ENCODE results near the gene MCTP2. TPM values are rescaled to one million over a fixed set of nuclear protein-coding genes. Genes with fewer than 3 reads are reported as not detected.

Gene MCTP2
- total and polyA plus RNA-seq, 2 donors: 3.9 to 37.3 TPM

DNA sequence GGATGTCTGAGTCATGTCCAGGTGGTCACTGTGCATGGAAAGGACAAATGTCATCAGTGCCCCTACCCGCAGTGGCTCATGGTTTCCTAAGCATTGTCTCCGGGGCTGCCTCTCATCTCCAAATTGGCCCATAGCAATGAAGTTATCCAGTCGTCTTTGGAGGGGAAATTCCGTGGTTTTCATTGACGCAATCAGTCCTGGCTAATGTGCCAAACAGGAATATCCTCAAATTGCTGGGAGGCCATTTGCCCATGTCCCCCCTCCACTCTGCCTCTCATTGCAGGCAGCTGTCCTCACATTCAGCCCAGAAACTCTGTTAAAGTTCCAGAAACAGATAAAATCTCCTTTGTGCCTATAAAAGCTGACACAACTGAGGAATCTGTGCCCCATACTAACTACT, 81.6 kb downstream of the MCTP2 start:
- WGBS: 71% methylated on average over 5 of the region's 5 CpGs
- no peak for DNase-seq (ENCODE audit: extremely low spot score)

DNA sequence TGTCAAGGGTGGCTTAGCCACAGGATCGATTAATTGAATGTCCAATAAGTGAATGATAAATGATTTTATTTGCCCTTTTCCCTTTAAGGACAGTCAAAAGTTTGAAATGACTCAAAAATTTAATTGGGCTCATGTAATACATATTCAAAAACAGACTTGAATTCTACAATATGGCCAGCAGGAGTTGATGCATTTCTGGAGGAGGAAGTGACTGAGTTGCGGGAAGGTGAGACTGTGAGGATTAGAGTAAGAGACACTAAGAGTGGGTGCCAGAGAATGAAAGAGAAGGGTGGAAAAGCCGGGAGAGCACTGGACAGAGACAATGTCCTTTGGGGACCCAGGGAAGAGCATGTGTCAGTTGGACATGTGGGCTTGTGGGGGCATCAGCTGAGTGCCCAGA, 83.3 kb downstream of the MCTP2 start:
- H3K4me1 ChIP-seq (ENCODE audit: insufficient read depth): no peaks in the 10 kb centered on the region
- H3K4me3 ChIP-seq (ENCODE audit: low read depth, low read length): no peak overlapping the region
- no peak for DNase-seq (ENCODE audit: extremely low spot score)
- no peak overlapping the region for H3K27ac ChIP-seq (ENCODE audit: low read depth)
- peaks cover 2% of the 10 kb centered on the region for H3K36me3 ChIP-seq (ENCODE audit: insufficient read depth)
- WGBS: 87% methylated on average over 3 of the region's 3 CpGs

More for the DNA sequence above, 81.6 kb downstream of the MCTP2 start:
- H3K36me3 ChIP-seq (ENCODE audit: insufficient read depth): peaks cover 2% of the 10 kb centered on the region
- H3K27ac ChIP-seq (ENCODE audit: low read depth): no peak overlapping the region
- H3K4me1 ChIP-seq (ENCODE audit: insufficient read depth): no peaks in the 10 kb centered on the region
- H3K4me3 ChIP-seq (ENCODE audit: low read depth, low read length): no peak overlapping the region

DNA sequence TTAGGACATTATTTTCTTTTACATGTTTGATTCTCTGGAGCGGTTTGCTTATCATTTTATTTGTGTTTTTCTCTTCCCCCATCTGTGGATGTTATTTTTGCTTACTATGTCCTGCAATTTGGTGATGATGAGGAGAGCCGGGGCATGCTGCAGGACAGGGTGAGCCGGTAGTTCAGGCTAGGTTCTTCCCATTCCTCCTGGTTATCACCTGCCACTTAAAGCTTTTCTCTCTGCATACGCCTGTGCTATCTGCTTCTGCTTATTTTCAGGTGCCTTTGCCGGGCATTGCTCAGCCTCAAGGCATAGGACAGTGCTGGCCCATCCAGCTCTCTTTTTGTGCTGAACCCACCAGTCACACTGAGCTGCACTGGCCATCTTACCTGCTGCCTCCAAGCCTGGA, 85.8 kb downstream of the MCTP2 start:
- Histone ChIP-seq H3K27ac (ENCODE audit: low read depth) (no peak overlapping the region), H3K4me3 (ENCODE audit: low read depth, low read length) (no peak overlapping the region), H3K4me1 (ENCODE audit: insufficient read depth) (no peaks in the 10 kb centered on the region), H3K36me3 (ENCODE audit: insufficient read depth) (peaks cover 2% of the 10 kb centered on the region)
- DNase-seq (ENCODE audit: extremely low spot score): no peak
- 92% methylated on average over 5 of the region's 5 CpGs for WGBS

DNA sequence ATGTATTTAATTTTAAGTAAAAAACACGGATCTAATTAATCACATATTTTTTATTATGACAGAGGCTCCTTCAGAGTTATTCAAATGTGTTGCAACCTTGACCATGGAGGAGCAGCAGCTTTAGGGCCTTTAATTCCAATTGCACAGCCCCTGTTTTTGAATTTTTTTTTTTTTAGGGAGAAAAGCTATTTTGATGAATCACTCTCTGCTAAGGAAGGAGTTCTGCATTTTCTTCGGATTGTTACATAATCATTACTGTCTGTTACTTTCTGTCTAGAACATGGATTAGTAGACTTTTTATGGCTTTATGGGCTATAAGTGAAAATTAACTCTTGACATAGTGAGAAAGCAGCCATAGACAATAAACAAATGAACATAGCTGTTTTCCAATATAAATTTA, 90.8 kb downstream of the MCTP2 start:
- Histone ChIP-seq H3K36me3 (ENCODE audit: insufficient read depth) (no peaks in the 10 kb centered on the region), H3K4me3 (ENCODE audit: low read depth, low read length) (no peak overlapping the region), H3K4me1 (ENCODE audit: insufficient read depth) (no peaks in the 10 kb centered on the region), H3K27ac (ENCODE audit: low read depth) (no peak overlapping the region)
- no peak for DNase-seq (ENCODE audit: extremely low spot score)
- 60% methylated on average over 2 of the region's 2 CpGs for WGBS

DNA sequence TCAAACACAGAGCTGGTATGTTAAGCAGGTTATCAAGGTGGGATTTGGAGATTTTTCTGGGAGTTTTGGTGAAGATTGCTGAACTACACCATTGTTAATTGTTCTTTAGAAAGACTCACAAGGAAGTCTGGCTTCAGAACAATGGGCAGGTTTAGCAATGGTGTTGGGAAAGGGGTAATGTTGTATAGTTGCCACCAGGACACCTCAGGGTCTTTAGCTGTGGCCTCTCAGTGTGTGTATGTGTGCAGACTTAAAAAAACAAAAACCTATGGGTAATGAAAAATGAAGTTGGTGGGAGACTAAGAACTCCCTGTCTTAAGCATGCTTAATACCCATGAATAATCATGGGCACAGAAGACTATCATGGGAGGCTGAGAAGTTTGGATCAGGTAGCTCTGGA, 91.7 kb downstream of the MCTP2 start:
- Histone ChIP-seq H3K4me1 (ENCODE audit: insufficient read depth) (no peaks in the 10 kb centered on the region), H3K27ac (ENCODE audit: low read depth) (no peak overlapping the region), H3K4me3 (ENCODE audit: low read depth, low read length) (no peak overlapping the region), H3K36me3 (ENCODE audit: insufficient read depth) (no peaks in the 10 kb centered on the region)
- no peak for DNase-seq (ENCODE audit: extremely low spot score)

DNA sequence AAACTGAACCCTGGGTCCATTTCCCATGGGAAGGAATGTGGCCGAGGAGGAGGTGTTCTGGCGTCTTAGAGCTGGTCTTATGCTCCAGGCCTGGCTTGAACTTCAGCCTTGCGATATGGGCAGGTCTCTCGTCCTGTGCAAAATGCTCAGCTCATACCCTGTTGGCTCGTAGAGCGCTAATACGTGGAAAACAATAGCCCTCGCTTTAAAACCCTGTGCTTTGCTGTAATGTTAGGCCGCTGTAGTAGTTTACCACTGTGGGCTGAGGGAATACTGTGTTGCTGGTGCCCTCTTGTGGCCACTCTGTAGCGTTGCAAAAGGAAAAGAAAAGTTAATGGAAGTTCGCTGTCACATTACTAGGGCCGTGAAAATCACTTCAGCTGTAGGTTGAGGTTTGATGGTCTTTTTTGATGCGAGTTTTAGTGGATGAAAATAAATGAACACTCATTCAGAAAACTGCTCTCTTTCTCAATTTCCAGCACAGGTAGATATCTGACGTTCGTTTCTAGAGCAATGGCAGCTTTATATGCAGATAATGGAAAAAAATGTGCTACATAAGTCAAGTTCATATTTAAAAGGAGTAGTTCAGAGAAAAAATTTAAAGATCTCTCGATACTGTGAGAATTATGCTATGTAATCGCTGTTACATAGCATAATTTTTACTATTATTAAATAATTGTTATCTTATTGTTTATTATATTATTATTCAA, 92.9 kb downstream of the MCTP2 start:
- Histone ChIP-seq H3K27ac (ENCODE audit: low read depth) (no peak overlapping the region), H3K36me3 (ENCODE audit: insufficient read depth) (no peaks in the 10 kb centered on the region), H3K4me3 (ENCODE audit: low read depth, low read length) (no peak overlapping the region), H3K4me1 (ENCODE audit: insufficient read depth) (no peaks in the 10 kb centered on the region)
- DNase-seq (ENCODE audit: extremely low spot score): no peak
- 31% methylated on average over 17 of the region's 17 CpGs for WGBS

DNA sequence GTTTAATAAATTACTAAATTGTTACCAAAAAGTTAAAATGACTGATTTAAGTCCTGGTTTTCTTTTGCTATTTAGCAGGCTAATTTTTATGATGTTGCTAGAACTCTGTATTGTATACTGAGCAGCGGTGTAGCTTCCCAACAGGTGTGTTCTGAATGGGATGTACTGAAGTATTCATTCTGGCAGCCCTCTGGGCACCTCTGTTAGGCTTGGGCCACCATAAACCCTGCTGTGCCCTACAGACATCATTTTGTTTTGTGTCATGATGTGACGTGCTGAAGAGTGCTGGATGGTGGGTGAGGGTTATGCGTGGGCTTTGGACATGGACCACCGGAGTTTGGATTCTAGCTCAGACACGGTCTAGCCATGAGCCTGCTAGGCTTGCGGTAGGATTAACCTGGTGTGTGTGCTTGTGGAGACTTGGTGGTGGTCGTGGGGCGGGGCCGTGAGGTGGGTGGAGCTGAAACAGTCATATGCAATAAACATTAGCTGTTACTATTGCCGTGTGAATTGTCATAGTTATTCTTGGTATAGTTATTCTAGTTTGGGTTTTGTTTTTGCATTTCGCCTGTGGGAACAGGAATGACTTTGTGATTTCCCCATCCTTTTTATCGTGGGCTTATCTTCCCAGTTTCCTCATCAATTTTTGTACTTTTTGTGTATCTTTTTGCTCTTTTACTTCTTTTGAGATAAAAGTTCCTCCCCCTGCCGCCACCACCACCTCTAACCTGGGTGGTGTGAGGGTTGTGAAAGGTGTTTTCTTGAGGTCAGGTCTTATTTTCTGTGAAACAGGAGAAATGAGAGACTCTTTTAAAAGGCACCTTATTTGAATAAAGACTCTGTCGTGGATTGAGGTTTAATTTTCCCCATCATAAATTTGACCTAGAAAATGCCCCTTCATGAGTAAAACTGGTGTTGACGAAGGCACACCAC, 93.7 kb downstream of the MCTP2 start:
- Histone ChIP-seq H3K4me3 (ENCODE audit: low read depth, low read length) (no peak overlapping the region), H3K4me1 (ENCODE audit: insufficient read depth) (no peaks in the 10 kb centered on the region), H3K27ac (ENCODE audit: low read depth) (no peak overlapping the region), H3K36me3 (ENCODE audit: insufficient read depth) (no peaks in the 10 kb centered on the region)
- WGBS: 84% methylated on average over 15 of the region's 15 CpGs
- no peak for DNase-seq (ENCODE audit: extremely low spot score)

DNA sequence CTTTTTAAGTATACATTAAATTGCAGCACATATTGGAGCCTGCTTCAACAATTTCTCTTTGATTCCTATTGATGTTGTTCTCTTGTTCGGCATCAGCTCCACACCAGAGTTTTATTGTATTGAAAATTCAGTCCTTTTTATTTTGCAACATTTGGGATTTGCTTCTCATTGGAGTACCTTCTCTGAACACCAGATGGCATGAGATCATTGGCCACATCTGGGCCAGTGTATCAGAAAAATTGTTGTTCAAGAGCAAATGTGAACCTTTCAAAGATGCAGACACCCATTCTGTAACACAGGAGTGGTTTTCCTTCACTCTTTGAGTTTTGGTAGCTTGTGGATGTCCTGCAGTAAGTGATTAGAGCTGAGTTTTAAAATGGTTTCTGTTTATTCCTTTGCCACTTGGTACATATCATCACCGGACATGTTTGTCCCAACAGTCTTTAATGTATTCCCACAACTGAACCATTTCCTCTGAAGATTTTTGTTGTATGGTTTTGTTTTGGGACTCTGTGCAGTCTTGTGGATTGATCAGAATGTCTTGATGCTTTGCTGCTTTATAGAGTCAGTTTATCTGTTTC, 96.1 kb downstream of the MCTP2 start:
- no peaks in the 10 kb centered on the region for H3K36me3 ChIP-seq (ENCODE audit: insufficient read depth)
- no peaks in the 10 kb centered on the region for H3K4me1 ChIP-seq (ENCODE audit: insufficient read depth)
- no peak overlapping the region for H3K27ac ChIP-seq (ENCODE audit: low read depth)
- 70% methylated on average over 2 of the region's 2 CpGs for WGBS
- DNase-seq (ENCODE audit: extremely low spot score): no peak
- no peak overlapping the region for H3K4me3 ChIP-seq (ENCODE audit: low read depth, low read length)

DNA sequence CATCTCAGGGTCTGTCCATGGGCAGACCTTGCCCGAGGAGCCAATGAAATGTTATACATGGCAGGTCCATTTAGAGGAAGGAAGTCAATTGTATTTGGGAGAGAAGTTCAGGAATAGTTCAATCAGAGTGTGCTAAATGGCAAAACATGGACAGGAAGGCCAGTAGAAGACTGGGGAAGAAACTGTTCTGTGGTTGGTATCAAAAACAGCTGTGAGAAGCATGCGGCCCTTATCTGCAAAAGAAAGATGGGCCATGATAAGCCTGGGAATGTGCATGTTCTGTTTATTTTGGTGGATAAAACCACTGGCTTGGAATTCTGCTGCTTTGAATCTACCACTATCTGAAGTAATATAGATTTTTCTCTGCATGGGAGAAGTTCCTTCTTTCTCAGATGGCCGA, 100.4 kb downstream of the MCTP2 start:
- Histone ChIP-seq H3K27ac (ENCODE audit: low read depth) (no peak overlapping the region), H3K36me3 (ENCODE audit: insufficient read depth) (no peaks in the 10 kb centered on the region), H3K4me3 (ENCODE audit: low read depth, low read length) (no peak overlapping the region), H3K4me1 (ENCODE audit: insufficient read depth) (no peaks in the 10 kb centered on the region)
- DNase-seq (ENCODE audit: extremely low spot score): no peak
- 52% methylated on average over 3 of the region's 3 CpGs for WGBS

DNA sequence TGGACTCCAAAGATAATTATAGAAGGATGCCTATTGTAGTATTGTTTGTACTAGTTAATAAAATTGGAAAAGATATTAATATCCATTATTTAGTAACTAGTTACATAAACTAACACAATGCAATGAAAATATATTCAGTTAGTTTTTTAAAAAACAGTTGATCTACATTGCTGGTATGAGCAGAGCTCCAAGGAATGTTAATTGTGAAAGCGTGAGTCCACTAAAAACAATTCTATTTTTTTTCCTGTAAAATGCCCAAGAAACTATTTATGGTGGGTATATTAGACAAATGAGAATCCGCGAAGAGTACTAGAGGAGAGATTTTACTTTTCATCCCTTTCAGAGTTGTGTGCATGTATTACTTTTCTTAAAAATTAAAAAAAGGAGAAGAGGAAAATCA, 104.3 kb downstream of the MCTP2 start:
- no peaks in the 10 kb centered on the region for H3K4me1 ChIP-seq (ENCODE audit: insufficient read depth)

DNA sequence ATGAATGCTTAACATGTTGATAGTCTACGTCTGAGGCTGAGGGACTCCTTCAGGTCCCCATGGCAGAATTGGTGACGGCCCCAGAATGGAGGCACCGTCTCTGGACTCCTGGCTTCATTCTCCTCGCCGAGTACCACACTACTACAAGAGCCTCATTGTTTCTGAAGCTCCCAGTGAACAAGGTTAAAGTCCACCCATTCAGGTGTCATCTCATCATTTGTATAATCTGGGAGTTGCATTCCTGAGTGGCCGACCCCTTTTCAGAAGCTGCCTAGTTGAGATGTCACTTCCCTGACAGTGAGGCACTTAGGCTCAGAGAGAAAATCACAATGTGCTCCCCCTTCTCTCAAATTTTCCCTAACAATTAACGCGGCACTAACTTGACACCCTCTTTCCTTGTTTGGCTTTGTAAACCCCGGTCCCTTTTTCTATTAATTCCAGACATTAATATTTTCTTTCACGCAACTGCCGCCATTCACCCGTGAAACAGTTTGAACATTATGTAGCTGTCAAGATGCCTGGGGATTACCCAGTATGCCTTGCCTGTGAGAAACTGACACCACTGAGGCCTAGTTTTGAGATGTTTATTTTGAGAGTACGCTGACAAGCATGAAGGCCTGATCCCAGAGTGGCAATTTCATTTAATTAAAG, 105.6 kb downstream of the MCTP2 start:
- no peak overlapping the region for H3K27ac ChIP-seq (ENCODE audit: low read depth)
- no peaks in the 10 kb centered on the region for H3K4me1 ChIP-seq (ENCODE audit: insufficient read depth)
- 92% methylated on average over 13 of the region's 13 CpGs for WGBS
- no peak overlapping the region for H3K4me3 ChIP-seq (ENCODE audit: low read depth, low read length)
- DNase-seq (ENCODE audit: extremely low spot score): no peak
- H3K36me3 ChIP-seq (ENCODE audit: insufficient read depth): no peaks in the 10 kb centered on the region

More for the DNA sequence above, 104.3 kb downstream of the MCTP2 start:
- DNase-seq (ENCODE audit: extremely low spot score): no peak
- WGBS: 80% methylated on average over 3 of the region's 3 CpGs
- H3K36me3 ChIP-seq (ENCODE audit: insufficient read depth): no peaks in the 10 kb centered on the region
- H3K27ac ChIP-seq (ENCODE audit: low read depth): no peak overlapping the region
- no peak overlapping the region for H3K4me3 ChIP-seq (ENCODE audit: low read depth, low read length)

DNA sequence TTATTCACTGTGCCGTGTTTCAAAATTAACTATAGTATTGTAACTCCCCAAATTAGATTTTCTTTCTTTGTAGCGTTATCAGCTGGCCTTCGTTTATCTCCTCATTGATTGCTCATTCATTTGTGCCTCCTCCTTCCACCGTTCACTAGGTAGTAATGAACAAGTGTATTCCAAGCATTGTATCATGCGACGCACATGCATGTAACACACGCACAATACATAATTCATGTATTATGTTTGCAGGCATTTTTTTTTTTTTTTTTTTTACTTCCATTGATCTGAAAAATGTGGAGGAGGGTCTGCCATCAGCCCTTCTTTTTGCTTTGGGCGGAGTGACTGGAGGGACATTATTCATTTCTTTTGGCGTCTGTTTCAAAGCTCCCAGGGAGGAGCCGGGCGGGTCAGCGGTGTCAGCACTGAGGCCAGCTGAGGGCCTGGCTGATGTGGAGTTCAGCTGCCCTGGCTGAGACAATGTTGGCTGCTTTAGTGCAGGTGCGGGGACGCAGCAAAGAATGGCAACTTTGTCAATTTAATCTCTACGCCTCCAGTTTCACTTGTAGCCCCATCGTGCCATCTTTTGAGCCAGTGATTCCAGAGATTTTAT, 107.0 kb downstream of the MCTP2 start:
- no peak overlapping the region for H3K4me3 ChIP-seq (ENCODE audit: low read depth, low read length)
- no peaks in the 10 kb centered on the region for H3K36me3 ChIP-seq (ENCODE audit: insufficient read depth)
- H3K4me1 ChIP-seq (ENCODE audit: insufficient read depth): no peaks in the 10 kb centered on the region
- H3K27ac ChIP-seq (ENCODE audit: low read depth): no peak overlapping the region
- no peak for DNase-seq (ENCODE audit: extremely low spot score)
- 93% methylated on average over 16 of the region's 16 CpGs for WGBS

DNA sequence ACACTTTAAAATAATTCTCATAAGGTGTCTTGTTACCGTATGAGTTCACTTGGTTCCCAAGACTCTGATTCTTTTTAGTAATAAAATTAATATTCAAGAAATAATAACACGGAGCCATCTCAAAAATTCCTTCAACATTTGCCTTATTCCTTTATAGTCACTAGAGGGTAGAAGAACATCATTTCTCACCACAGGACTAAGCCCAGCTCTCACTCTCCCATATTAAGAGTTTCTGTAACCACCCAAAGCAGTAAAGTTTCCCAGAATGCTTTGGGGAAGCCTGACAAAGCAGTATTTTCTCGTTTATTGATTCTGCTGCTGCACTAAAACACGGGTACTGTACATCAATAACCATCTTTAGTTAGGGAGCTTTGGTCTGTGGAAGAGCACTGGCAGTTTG, 114.9 kb downstream of the MCTP2 start:
- H3K27ac ChIP-seq (ENCODE audit: low read depth): no peak overlapping the region
- WGBS: 49% methylated on average over 4 of the region's 4 CpGs
- no peak overlapping the region for H3K4me3 ChIP-seq (ENCODE audit: low read depth, low read length)
- DNase-seq (ENCODE audit: extremely low spot score): no peak
- H3K4me1 ChIP-seq (ENCODE audit: insufficient read depth): no peaks in the 10 kb centered on the region
- no peaks in the 10 kb centered on the region for H3K36me3 ChIP-seq (ENCODE audit: insufficient read depth)
